ENCODE data around the gene NFATC4. TPM values are rescaled to one million over a fixed set of nuclear protein-coding genes. Genes with fewer than 3 reads are reported as not detected.

NFATC4 gene
- total RNA-seq, 2 experiments from 2014 or later, result not detected

- DNase-seq, result no peak
- Histone ChIP-seq H3K36me3 (ENCODE audit: insufficient read depth, low read length) (peaks cover 13% of the 10 kb centered on the region), H3K27ac (ENCODE audit: low read depth in 1 of 2, low read length in 2 of 2) (no peak overlapping the region), H3K27me3 (ENCODE audit: control insufficient read depth in 1 of 2, insufficient read depth in 2 of 2, low read length in 2 of 2) (peaks cover 26 to 27% of the 10 kb centered on the region in 2 experiments), H3K9me3 (ENCODE audit: control insufficient read depth in 1 of 2, insufficient read depth in 1 of 2, low read length in 2 of 2) (no peaks in the 10 kb centered on the region), H3K4me3 (ENCODE audit: low read length) (no peak overlapping the region), H3K4me1 (ENCODE audit: insufficient read depth, low read length) (peaks cover 68% of the 10 kb centered on the region)
- no peak for ATAC-seq (ENCODE audit: poor library complexity)
- ChIA-PET POLR2A (interaction anchor here (11.3 kb wide), 1 partner anchor 95 kb away, joined by 270 read pairs; the partner anchor contains the start of genes CBLN3 and KHNYN), CTCF (interaction anchor here (1.1 to 1.2 kb wide), 2 partner anchors 94 to 99 kb away, joined by 3 read pairs; no protein-coding TSS in a partner anchor)
- no peak for TF ChIP-seq CTCF (IDR thresholded peaks at IDR 0.05)
- H3K4me3 Mint-ChIP-seq, result peak overlapping the region; percentile 94
- intact Hi-C loops (cut with DNase I, micrococcal nuclease), result loop anchor here in 1 of 2 experiments (10.0 kb wide), 1 partner anchor 338 kb away; no protein-coding TSS in a partner anchor
- no peaks in the 10 kb centered on the region for H3K9me3 Mint-ChIP-seq
- H3K36me3 Mint-ChIP-seq (ENCODE audit: low read depth), result peaks cover 45% of the 10 kb centered on the region
- H3K27me3 Mint-ChIP-seq, result peaks cover 32% of the 10 kb centered on the region
- peaks cover 49% of the 10 kb centered on the region for H3K4me1 Mint-ChIP-seq (ENCODE audit: low read depth)
- no peak overlapping the region for H3K27ac Mint-ChIP-seq
These were observed 30.7 kb upstream of the NFATC4 start for GRCh38 chr14:24337144-24337823.

- peak overlapping the region; percentile 27 for H3K27ac Mint-ChIP-seq
- H3K4me1 Mint-ChIP-seq (ENCODE audit: low read depth), result peaks cover 46% of the 10 kb centered on the region
These were observed 30.2 kb upstream of the NFATC4 start for GRCh38 chr14:24337824-24338175.

GRCh38 chr14:24338843-24339242 is 29.1 kb upstream of the NFATC4 start:
- no peaks in the 10 kb centered on the region for H3K9me3 Mint-ChIP-seq
- H3K27ac Mint-ChIP-seq, result no peak overlapping the region
- POLR2A ChIA-PET, result interaction anchor here (1.4 to 11.3 kb wide), 2 partner anchors 94 to 97 kb away, joined by 5 to 270 read pairs; partner anchors contain the start of genes CBLN3, KHNYN and TINF2

More at GRCh38 chr14:24337824-24338175, 30.2 kb upstream of the NFATC4 start:
- TF ChIP-seq CTCF (IDR thresholded peaks at IDR 0.05), result no peak
- no peak for DNase-seq
- peaks cover 63% of the 10 kb centered on the region for H3K4me1 ChIP-seq (ENCODE audit: insufficient read depth, low read length)
- no peaks in the 10 kb centered on the region for H3K9me3 ChIP-seq (ENCODE audit: control insufficient read depth in 1 of 2, insufficient read depth in 1 of 2, low read length in 2 of 2)
- no peak overlapping the region for H3K4me3 ChIP-seq (ENCODE audit: low read length)
- CTCF ChIA-PET, result interaction anchor here (1.1 kb wide), 1 partner anchor 94 kb away, joined by 3 read pairs; no protein-coding TSS in a partner anchor
- peaks cover 20 to 25% of the 10 kb centered on the region in 2 experiments for H3K27me3 ChIP-seq (ENCODE audit: control insufficient read depth in 1 of 2, insufficient read depth in 2 of 2, low read length in 2 of 2)
- no peak for ATAC-seq (ENCODE audit: poor library complexity)
- Mint-ChIP-seq H3K4me3 (peak overlapping the region; percentile 94), H3K27me3 (peaks cover 33% of the 10 kb centered on the region), H3K36me3 (ENCODE audit: low read depth) (peaks cover 45% of the 10 kb centered on the region), H3K9me3 (no peaks in the 10 kb centered on the region)
- H3K36me3 ChIP-seq (ENCODE audit: insufficient read depth, low read length), result peaks cover 13% of the 10 kb centered on the region
- POLR2A ChIA-PET, result interaction anchor here (11.3 kb wide), 1 partner anchor 95 kb away, joined by 270 read pairs; the partner anchor contains the start of genes CBLN3 and KHNYN
- no peak overlapping the region for H3K27ac ChIP-seq (ENCODE audit: low read depth in 1 of 2, low read length in 2 of 2)
- intact Hi-C loops (cut with DNase I, micrococcal nuclease), result loop anchor here in 1 of 2 experiments (10.0 kb wide), 1 partner anchor 337 kb away; no protein-coding TSS in a partner anchor

More at GRCh38 chr14:24338843-24339242, 29.1 kb upstream of the NFATC4 start:
- intact Hi-C loops (cut with DNase I, micrococcal nuclease), result loop anchor here in 1 of 2 experiments (10.0 kb wide), 1 partner anchor 336 kb away; no protein-coding TSS in a partner anchor
- TF ChIP-seq CTCF (IDR thresholded peaks at IDR 0.05), result no peak
- H3K27me3 ChIP-seq (ENCODE audit: control insufficient read depth in 1 of 2, insufficient read depth in 2 of 2, low read length in 2 of 2), result peaks cover 17 to 18% of the 10 kb centered on the region in 2 experiments
- no peak overlapping the region for H3K27ac ChIP-seq (ENCODE audit: low read depth in 1 of 2, low read length in 2 of 2)
- H3K4me3 ChIP-seq (ENCODE audit: low read length), result peak overlapping the region; percentile 94
- Mint-ChIP-seq H3K4me3 (peak overlapping the region; percentile 94), H3K27me3 (peaks cover 33% of the 10 kb centered on the region), H3K4me1 (ENCODE audit: low read depth) (peaks cover 37% of the 10 kb centered on the region), H3K36me3 (ENCODE audit: low read depth) (peaks cover 45% of the 10 kb centered on the region)
- DNase-seq (no peak), ATAC-seq (ENCODE audit: poor library complexity) (no peak)
- peaks cover 52% of the 10 kb centered on the region for H3K4me1 ChIP-seq (ENCODE audit: insufficient read depth, low read length)
- CTCF ChIA-PET, result interaction anchor here (2.2 kb wide), 1 partner anchor 31 kb away, joined by 6 read pairs; the partner anchor contains the start of gene CIDEB
- no peaks in the 10 kb centered on the region for H3K9me3 ChIP-seq (ENCODE audit: control insufficient read depth in 1 of 2, insufficient read depth in 1 of 2, low read length in 2 of 2)
- peaks cover 13% of the 10 kb centered on the region for H3K36me3 ChIP-seq (ENCODE audit: insufficient read depth, low read length)

All from CD4-positive, alpha-beta T cell (primary cell).